Measurements from ENCODE around the gene LTBP3.

LTBP3 gene

GRCh38 chr11:65553301-65554001 is 4.7 kb downstream of the LTBP3 start:
- no peak for FAIRE-seq

DNA sequence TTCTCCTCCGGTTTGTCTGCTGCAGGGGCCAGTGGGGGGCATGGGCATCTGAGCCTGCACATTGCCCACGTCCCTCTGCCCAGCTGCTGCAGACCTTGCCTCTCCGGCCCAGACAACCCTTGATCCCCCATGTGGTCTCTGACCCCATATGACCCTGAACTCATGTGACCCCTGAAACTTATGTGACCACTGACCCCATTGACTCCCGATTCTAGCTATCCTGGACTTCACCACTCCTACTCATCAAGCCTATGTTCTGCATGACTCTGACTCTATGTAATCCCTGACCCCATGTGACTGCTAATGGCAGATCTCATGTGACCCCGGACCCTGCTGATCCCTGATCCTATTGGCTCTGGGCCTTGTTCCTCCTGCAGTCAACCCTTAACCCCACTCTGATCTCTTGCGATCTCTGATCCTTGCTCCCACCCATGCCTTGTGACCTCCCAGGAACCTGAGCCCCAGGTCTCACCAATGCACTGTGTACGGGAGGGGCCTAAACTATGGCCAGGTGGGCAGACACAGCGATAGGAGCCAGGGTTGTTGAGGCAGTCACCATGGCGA is 5.7 kb downstream of the LTBP3 start:
- no peak for FAIRE-seq

DNA sequence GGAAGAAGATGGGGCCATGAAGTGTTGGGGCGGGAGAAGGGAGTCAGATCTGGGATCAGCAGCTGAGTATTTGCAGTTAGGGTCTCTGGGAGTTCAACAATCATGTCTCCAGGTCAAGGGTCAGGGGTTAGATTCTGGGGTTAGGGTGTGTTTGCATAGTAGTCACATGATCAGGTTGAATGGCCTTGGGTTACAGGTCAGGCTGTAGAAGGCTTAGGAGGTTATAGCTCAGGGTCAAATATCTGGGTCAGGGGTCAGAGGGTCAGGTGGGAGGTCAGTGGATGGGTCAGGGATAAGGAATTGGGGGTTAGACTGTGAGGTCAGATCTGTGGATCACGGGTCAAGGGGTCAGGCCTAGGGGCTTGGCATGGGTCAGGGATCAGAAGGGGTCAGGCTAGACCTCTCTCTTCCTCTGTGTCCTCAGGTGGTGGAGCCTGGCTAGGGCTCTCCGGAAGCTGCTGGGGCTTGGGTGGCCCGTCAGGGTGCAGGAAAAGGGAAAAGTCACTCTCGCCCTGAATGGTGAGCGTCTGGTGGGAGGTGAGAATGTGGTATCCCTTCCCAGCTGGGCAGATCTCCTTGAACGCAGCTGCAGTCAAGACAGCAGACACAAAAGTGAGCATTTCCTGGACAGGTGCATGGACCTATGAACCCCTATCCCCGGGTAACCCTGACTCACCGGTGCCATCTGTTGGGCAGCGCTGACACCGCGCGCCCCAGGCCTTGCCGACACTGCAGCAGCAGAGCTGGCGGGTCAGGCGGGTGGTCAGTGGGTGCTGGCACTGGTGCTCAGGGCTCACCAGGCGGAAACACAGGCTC is 6.4 kb downstream of the LTBP3 start:
- FAIRE-seq: no peak

GRCh38 chr11:65549096-65549495 is 9.1 kb downstream of the LTBP3 start:
- FAIRE-seq: no peak

DNA sequence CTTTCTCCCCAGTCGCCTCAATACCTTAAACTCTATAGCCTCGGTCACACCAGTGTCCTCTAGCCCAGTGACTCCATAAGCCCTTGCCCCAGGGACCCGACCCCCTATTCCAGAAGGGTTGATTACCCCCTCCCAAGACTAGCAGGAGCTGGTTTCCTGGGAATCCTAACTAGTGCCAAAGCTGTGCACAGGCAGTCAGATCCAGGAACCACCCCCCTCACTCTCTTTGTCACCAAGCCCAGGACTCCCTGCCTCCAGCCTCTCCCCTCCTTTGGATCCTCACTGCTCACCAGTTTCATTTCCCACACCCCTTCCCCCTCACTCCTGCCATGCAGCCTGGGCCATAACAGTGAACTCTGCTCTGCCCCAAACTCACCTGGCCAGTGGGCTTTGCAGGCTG is 9.8 kb downstream of the LTBP3 start:
- no peak for FAIRE-seq

DNA sequence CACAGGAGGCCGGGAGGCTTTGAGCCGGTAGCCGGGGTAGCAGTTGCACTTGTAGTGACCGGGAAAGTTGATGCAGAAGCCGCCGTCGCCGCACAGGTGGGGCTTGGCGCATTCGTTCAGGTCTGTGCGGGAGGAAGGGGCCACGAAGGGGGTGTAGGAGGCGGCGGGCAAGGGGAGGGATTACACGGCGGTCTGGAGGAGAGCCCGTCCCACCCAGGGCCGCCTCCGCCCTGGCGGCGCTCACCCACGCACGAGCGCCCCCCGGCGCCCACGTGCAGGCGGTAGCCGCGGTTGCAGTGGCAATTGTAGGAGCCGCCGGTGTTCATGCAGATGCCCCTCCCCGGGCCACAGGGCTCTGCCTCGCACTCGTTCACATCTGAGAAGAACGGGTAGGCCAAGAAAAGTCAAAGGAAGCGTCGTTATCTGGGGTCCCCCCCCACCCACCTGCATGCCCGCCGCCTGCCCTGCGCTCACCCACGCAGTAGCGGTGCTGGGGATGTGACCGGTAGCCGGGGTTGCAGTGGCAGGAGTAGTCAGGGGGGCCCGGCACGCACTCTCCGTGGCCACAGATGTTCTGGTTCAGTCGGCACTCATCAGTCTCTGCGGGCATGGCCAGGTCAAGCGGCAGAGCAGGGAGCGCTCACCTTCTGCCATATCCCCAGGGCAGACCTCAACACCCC is 10.6 kb downstream of the LTBP3 start:
- FAIRE-seq: no peak

GRCh38 chr11:65546217-65546958 is 11.8 kb downstream of the LTBP3 start:
- FAIRE-seq: no peak

DNA sequence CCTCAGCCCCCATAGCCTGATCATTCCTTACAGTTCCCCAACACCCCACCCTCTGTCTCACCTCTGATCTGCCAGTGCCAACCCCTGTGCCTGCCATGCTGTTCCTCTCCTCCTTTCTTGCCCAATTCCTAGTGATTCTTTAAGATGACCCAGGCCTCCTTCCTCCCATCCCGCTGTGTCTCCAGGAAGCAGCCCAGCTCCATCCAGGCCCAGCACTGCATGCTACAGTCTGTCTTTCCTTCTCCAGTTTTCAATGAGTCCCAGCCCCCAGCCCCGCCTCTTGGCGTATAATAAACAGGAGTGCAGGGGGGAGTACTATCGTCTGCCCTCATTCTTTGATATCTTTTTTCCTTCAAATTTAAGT is 12.3 kb downstream of the LTBP3 start:
- no peak for FAIRE-seq

DNA sequence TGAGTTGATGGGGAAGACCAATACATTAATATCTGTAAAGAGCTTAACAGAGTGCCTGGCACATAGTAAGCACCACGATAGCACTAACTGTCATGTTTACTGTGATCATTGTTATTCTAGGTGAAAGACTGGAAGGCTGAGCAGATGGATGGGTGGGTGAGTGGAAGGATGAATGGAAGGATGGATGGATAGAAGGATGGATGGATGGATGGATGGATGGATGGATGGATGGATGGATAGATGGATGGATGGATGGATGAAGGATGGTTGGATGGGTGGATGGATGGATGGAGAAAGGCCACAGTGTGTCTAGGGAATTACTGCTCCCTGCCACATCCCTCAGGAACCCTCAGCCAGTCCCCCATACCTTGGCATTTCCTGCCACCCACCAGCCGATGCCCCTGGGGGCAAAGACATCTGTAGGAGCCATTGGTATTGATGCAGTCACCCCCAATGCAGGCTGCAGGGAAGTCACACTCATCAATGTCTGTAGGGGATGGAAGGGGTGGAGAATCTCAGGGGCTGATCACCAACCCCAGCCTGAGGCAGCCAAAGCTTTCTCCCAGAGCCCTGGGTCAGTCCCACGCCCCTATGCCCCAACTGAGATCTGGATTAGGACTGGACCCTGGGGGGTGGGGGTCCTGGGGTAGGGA is 15.3 kb downstream of the LTBP3 start:
- no peak for FAIRE-seq

- no peak for FAIRE-seq
Observed at GRCh38 chr11:65541093-65541982, 16.8 kb downstream of the LTBP3 start.

GRCh38 chr11:65540290-65541092 is 17.7 kb downstream of the LTBP3 start:
- no peak for FAIRE-seq

DNA sequence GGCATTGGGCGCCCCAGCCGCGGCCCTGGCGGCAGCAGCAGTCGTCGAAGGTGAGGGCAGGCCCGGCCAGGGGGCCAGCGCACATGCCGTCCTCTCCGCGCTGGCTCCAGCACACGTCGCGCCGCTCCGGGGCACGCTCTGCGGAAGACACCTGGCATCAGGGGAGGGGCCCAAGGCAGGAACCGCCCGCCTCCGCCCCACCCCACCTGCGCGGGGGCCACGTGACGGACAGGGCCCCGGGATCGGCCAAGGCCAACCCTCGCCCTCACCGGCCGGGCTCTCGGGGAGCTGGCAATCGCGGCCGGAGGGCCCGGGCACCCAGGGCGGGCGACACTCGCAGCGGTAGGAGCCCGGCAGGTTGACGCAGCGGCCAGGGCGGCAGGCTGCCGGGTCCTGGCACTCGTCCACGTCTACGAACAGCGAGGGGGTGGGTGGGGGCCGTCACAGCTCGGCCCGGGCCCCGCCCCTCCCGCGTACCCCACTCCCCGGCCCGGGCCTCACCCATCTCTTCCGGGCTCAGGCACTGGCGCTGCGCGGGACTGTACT is 18.3 kb downstream of the LTBP3 start:
- no peak for FAIRE-seq

DNA sequence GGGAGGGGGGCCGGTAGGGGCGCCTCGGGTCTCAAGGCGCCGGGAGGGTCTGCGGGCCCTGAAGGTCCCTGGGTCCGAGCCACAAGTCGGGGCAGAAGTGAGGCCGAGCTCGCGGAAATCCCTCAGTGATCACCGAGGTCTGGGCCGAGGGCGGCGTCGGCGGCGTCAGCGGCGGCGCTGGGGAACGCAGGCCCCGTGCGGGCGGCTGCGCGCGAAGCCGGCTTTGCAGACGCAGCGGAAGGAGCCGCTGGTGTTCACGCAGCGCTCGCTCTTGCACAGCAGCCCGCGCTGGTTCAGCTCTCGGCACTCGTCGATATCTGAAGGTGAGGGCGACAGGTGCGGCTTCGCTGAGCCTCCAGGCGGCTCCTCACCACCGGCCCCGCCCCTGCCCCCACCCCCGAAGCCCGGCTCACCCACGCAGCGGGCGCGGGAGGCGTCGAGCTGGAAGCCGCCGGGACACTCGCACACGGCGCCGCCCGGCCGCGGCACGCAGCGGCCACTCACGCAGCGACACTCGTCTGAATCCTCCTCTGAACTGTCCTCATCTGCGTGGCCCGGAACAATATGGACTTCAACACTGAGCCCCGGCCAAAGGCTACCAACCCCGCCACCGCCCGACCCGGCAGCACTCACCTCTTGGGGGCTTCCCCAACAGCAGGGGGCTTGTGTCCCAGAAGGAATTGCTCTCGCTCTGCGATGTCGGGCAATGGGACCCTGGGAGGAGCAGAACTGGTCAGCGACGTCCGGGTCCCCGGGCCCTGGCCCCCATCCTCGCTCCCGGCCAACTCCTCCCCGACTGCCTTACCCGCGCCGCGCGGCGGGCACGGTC is 19.0 kb downstream of the LTBP3 start:
- no peak for FAIRE-seq

DNA sequence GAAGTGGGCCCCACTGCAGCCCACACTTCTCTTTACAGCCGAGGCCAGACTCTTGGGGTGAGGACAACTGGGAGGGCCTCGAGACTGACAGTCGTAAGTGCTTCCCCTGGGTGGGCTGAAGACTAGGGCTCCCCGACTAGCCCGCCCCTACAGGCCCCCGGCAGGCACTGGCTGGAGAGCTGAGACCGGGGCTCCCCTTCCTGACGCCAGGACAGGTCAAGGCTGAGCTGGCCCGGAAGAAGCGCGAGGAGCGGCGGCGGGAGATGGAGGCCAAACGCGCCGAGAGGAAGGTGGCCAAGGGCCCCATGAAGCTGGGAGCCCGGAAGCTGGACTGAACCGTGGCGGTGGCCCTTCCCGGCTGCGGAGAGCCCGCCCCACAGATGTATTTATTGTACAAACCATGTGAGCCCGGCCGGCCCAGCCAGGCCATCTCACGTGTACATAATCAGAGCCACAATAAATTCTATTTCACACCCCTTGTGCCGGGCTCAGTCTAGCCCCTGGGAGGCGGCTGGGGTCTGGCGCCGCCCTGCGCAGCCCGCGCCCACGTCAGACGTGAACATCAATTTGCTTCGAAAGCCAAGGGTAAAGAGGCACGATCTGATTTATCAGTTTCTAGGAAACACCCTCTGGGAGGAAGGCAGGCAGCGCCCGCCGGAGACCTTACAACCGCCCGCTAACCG is 19.8 kb downstream of the LTBP3 start:
- no peak for FAIRE-seq

DNA sequence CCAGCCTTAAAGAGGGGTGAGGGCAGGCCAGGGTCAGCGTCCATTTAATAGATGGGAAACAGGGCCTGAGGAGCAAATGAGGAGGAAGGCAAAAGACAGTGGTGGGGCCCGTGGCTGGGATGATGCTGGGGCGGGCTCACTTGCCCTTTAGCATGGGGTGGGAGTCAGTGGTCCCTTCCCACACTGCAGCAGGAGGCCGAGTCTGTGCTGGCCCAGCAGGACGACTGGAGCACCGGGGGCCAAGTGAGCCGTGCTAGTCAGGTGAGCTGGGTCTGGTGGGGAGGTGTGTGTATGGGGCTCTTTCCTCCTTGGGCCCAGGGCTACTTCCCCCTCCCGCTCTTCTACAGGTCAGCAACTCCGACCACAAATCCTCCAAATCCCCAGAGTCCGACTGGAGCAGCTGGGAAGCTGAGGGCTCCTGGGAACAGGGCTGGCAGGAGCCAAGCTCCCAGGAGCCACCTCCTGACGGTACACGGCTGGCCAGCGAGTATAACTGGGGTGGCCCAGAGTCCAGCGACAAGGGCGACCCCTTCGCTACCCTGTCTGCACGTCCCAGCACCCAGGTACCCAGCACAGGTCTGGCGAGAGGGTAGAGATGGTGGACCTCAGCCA is 20.4 kb downstream of the LTBP3 start:
- no peak for FAIRE-seq

DNA sequence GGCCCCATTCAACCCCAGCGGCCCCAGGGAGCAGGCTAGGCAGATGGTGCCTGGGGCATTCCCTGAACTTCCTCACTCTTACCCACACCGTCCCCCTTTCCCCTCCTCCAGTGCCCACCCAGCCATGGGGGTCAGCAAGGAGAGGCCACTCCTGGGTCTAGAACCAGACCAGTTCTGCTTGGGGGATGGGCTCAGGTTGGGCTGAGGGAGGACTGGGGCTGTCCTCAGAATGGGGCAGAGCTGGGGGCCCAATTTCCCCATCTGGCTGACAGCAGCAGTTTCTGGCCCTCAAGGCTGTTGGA is 20.9 kb downstream of the LTBP3 start:
- no peak for FAIRE-seq

DNA sequence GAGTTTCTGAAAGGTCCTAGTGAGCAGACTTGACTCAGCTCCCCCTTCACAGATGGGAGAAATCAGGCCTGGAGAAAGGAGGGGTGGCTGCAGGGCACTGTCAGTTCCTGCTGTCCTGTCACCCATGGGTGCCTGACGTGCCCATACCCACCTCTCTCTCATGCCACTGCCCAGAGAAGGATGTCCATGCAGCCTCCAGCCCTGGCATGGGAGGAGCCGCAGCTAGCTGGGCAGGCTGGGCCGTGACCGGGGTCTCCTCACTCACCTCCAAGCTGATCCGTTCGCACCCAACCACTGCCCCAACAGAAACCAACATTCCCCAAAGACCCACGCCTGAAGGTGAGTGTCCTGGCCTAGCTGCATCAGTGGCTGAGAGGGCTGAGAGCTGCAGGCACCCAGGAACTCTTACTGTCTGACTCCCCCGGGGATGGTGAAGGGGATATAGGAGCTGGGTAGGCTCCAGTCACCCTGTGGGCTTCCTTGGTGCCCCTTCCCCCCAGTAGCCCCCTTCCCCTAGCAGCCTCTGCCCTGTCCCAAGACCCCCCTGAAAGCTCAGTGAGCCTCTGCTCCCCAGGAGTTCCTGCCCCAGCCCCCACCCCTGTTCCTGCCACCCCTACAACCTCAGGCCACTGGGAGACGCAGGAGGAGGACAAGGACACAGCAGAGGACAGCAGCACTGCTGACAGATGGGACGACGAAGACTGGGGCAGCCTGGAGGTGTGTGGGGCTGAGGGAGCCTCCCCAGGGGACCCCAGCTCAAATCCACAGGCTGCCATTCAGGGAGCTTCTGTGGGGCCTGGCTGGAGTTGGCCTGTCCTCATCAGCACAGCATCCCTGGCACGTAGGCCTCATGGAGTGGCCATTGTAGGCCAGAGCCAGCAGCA is 21.5 kb downstream of the LTBP3 start:
- FAIRE-seq: no peak

Measured in A204.1 (cell line).